Measurements from ENCODE around the gene CNPPD1.

Gene CNPPD1

GRCh38 chr2:219131744-219132143, 45.0 kb downstream of the CNPPD1 start:
- Histone ChIP-seq H3K36me3 (ENCODE audit: control insufficient read depth in 5 of 5, insufficient read depth in 5 of 5, low read length in 5 of 5) (peaks cover 0 to 5% (median 2%) of the 10 kb centered on the region in 5 donors), H3K4me3 (ENCODE audit: low read depth in 1 of 5, low read length in 5 of 5) (no peak overlapping the region), H3K9me3 (ENCODE audit: control insufficient read depth in 5 of 5, low read length in 5 of 5) (no peaks in the 10 kb centered on the region), H3K27ac (ENCODE audit: low read depth, low read length) (no peak overlapping the region), H3K27me3 (ENCODE audit: control insufficient read depth in 5 of 5, insufficient read depth in 4 of 5, low read length in 5 of 5) (no peaks in the 10 kb centered on the region), H3K4me1 (ENCODE audit: control insufficient read depth in 5 of 5, insufficient read depth in 5 of 5, low read length in 5 of 5) (peaks cover 0 to 12% (median 8%) of the 10 kb centered on the region in 5 donors), H3K9ac (ENCODE audit: low read length in 5 of 5) (no peak overlapping the region)

- Histone ChIP-seq H3K36me3 (ENCODE audit: control insufficient read depth in 5 of 5, insufficient read depth in 5 of 5, low read length in 5 of 5) (peaks cover 0 to 5% (median 2%) of the 10 kb centered on the region in 5 donors), H3K9me3 (ENCODE audit: control insufficient read depth in 5 of 5, low read length in 5 of 5) (no peaks in the 10 kb centered on the region), H3K27ac (ENCODE audit: low read depth, low read length) (no peak overlapping the region), H3K9ac (ENCODE audit: low read length in 5 of 5) (no peak overlapping the region), H3K27me3 (ENCODE audit: control insufficient read depth in 5 of 5, insufficient read depth in 4 of 5, low read length in 5 of 5) (no peaks in the 10 kb centered on the region), H3K4me3 (ENCODE audit: low read depth in 1 of 5, low read length in 5 of 5) (no peak overlapping the region), H3K4me1 (ENCODE audit: control insufficient read depth in 5 of 5, insufficient read depth in 5 of 5, low read length in 5 of 5) (peaks cover 0 to 12% (median 8%) of the 10 kb centered on the region in 5 donors)
Measured at GRCh38 chr2:219131327-219131726, 45.4 kb downstream of the CNPPD1 start.

GRCh38 chr2:219129589-219129988, 47.1 kb downstream of the CNPPD1 start:
- Histone ChIP-seq H3K9ac (ENCODE audit: low read length in 5 of 5) (no peak overlapping the region), H3K27ac (ENCODE audit: low read depth, low read length) (no peak overlapping the region), H3K9me3 (ENCODE audit: control insufficient read depth in 5 of 5, low read length in 5 of 5) (no peaks in the 10 kb centered on the region), H3K27me3 (ENCODE audit: control insufficient read depth in 5 of 5, insufficient read depth in 4 of 5, low read length in 5 of 5) (no peaks in the 10 kb centered on the region), H3K36me3 (ENCODE audit: control insufficient read depth in 5 of 5, insufficient read depth in 5 of 5, low read length in 5 of 5) (peaks cover 0 to 5% (median 2%) of the 10 kb centered on the region in 5 donors), H3K4me3 (ENCODE audit: low read depth in 1 of 5, low read length in 5 of 5) (no peak overlapping the region), H3K4me1 (ENCODE audit: control insufficient read depth in 5 of 5, insufficient read depth in 5 of 5, low read length in 5 of 5) (peaks cover 0 to 22% (median 16%) of the 10 kb centered on the region in 5 donors)

- no peak overlapping the region for H3K4me3 ChIP-seq (ENCODE audit: low read depth in 1 of 5, low read length in 5 of 5)
- no peak overlapping the region for H3K9ac ChIP-seq (ENCODE audit: low read length in 5 of 5)
- no peak overlapping the region for H3K27ac ChIP-seq (ENCODE audit: low read depth, low read length)
- peaks cover 0 to 22% (median 16%) of the 10 kb centered on the region in 5 donors for H3K4me1 ChIP-seq (ENCODE audit: control insufficient read depth in 5 of 5, insufficient read depth in 5 of 5, low read length in 5 of 5)
- peaks cover 0 to 5% (median 2%) of the 10 kb centered on the region in 5 donors for H3K36me3 ChIP-seq (ENCODE audit: control insufficient read depth in 5 of 5, insufficient read depth in 5 of 5, low read length in 5 of 5)
- no peaks in the 10 kb centered on the region for H3K27me3 ChIP-seq (ENCODE audit: control insufficient read depth in 5 of 5, insufficient read depth in 4 of 5, low read length in 5 of 5)
- no peaks in the 10 kb centered on the region for H3K9me3 ChIP-seq (ENCODE audit: control insufficient read depth in 5 of 5, low read length in 5 of 5)
Measured at GRCh38 chr2:219128396-219128795, 48.3 kb downstream of the CNPPD1 start.

- H3K9me3 ChIP-seq (ENCODE audit: control insufficient read depth in 5 of 5, low read length in 5 of 5) = no peaks in the 10 kb centered on the region
- H3K27me3 ChIP-seq (ENCODE audit: control insufficient read depth in 5 of 5, insufficient read depth in 4 of 5, low read length in 5 of 5) = no peaks in the 10 kb centered on the region
- no peak overlapping the region for H3K4me3 ChIP-seq (ENCODE audit: low read depth in 1 of 5, low read length in 5 of 5)
- no peak overlapping the region for H3K27ac ChIP-seq (ENCODE audit: low read depth, low read length)
- H3K36me3 ChIP-seq (ENCODE audit: control insufficient read depth in 5 of 5, insufficient read depth in 5 of 5, low read length in 5 of 5) = peaks cover 0 to 4% (median 0%) of the 10 kb centered on the region in 5 donors
- peaks cover 0 to 22% (median 16%) of the 10 kb centered on the region in 5 donors for H3K4me1 ChIP-seq (ENCODE audit: control insufficient read depth in 5 of 5, insufficient read depth in 5 of 5, low read length in 5 of 5)
- H3K9ac ChIP-seq (ENCODE audit: low read length in 5 of 5) = no peak overlapping the region
Measured at GRCh38 chr2:219127037-219127635, 49.6 kb downstream of the CNPPD1 start.

- H3K36me3 ChIP-seq (ENCODE audit: control insufficient read depth in 5 of 5, insufficient read depth in 5 of 5, low read length in 5 of 5) = peaks cover 0 to 4% (median 0%) of the 10 kb centered on the region in 5 donors
- no peaks in the 10 kb centered on the region for H3K27me3 ChIP-seq (ENCODE audit: control insufficient read depth in 5 of 5, insufficient read depth in 4 of 5, low read length in 5 of 5)
- no peaks in the 10 kb centered on the region for H3K9me3 ChIP-seq (ENCODE audit: control insufficient read depth in 5 of 5, low read length in 5 of 5)
- peaks cover 0 to 22% (median 16%) of the 10 kb centered on the region in 5 donors for H3K4me1 ChIP-seq (ENCODE audit: control insufficient read depth in 5 of 5, insufficient read depth in 5 of 5, low read length in 5 of 5)
- no peak overlapping the region for H3K9ac ChIP-seq (ENCODE audit: low read length in 5 of 5)
- H3K27ac ChIP-seq (ENCODE audit: low read depth, low read length) = no peak overlapping the region
- H3K4me3 ChIP-seq (ENCODE audit: low read depth in 1 of 5, low read length in 5 of 5) = no peak overlapping the region
Measured at GRCh38 chr2:219126555-219126954, 50.2 kb downstream of the CNPPD1 start.

GRCh38 chr2:219125886-219126270, 50.8 kb downstream of the CNPPD1 start:
- no peaks in the 10 kb centered on the region for H3K9me3 ChIP-seq (ENCODE audit: control insufficient read depth in 5 of 5, low read length in 5 of 5)
- H3K27me3 ChIP-seq (ENCODE audit: control insufficient read depth in 5 of 5, insufficient read depth in 4 of 5, low read length in 5 of 5) = no peaks in the 10 kb centered on the region
- no peak overlapping the region for H3K4me3 ChIP-seq (ENCODE audit: low read depth in 1 of 5, low read length in 5 of 5)
- H3K4me1 ChIP-seq (ENCODE audit: control insufficient read depth in 5 of 5, insufficient read depth in 5 of 5, low read length in 5 of 5) = peaks cover 0 to 22% (median 16%) of the 10 kb centered on the region in 5 donors
- peaks cover 0 to 4% (median 0%) of the 10 kb centered on the region in 5 donors for H3K36me3 ChIP-seq (ENCODE audit: control insufficient read depth in 5 of 5, insufficient read depth in 5 of 5, low read length in 5 of 5)
- peak overlapping the region in 1 of 5 donors; percentile 21 for H3K9ac ChIP-seq (ENCODE audit: low read length in 5 of 5)
- H3K27ac ChIP-seq (ENCODE audit: low read depth, low read length) = no peak overlapping the region

GRCh38 chr2:219125225-219125885, 51.4 kb downstream of the CNPPD1 start:
- Histone ChIP-seq H3K27ac (ENCODE audit: low read depth, low read length) (no peak overlapping the region), H3K27me3 (ENCODE audit: control insufficient read depth in 5 of 5, insufficient read depth in 4 of 5, low read length in 5 of 5) (no peaks in the 10 kb centered on the region)

GRCh38 chr2:219124381-219125110, 52.2 kb downstream of the CNPPD1 start:
- Histone ChIP-seq H3K9me3 (ENCODE audit: control insufficient read depth in 5 of 5, low read length in 5 of 5) (no peaks in the 10 kb centered on the region), H3K27me3 (ENCODE audit: control insufficient read depth in 5 of 5, insufficient read depth in 4 of 5, low read length in 5 of 5) (no peaks in the 10 kb centered on the region), H3K9ac (ENCODE audit: low read length in 5 of 5) (no peak overlapping the region), H3K36me3 (ENCODE audit: control insufficient read depth in 5 of 5, insufficient read depth in 5 of 5, low read length in 5 of 5) (no peaks in the 10 kb centered on the region), H3K4me1 (ENCODE audit: control insufficient read depth in 5 of 5, insufficient read depth in 5 of 5, low read length in 5 of 5) (peaks cover 0 to 22% (median 16%) of the 10 kb centered on the region in 5 donors), H3K27ac (ENCODE audit: low read depth, low read length) (no peak overlapping the region), H3K4me3 (ENCODE audit: low read depth in 1 of 5, low read length in 5 of 5) (no peak overlapping the region)

More at GRCh38 chr2:219125225-219125885, 51.4 kb downstream of the CNPPD1 start:
- no peak overlapping the region for H3K4me3 ChIP-seq (ENCODE audit: low read depth in 1 of 5, low read length in 5 of 5)
- peak overlapping the region in 1 of 5 donors; percentile 21 for H3K9ac ChIP-seq (ENCODE audit: low read length in 5 of 5)
- peaks cover 0 to under 1% (median 0%) of the 10 kb centered on the region in 5 donors for H3K36me3 ChIP-seq (ENCODE audit: control insufficient read depth in 5 of 5, insufficient read depth in 5 of 5, low read length in 5 of 5)
- no peaks in the 10 kb centered on the region for H3K9me3 ChIP-seq (ENCODE audit: control insufficient read depth in 5 of 5, low read length in 5 of 5)
- peaks cover 0 to 22% (median 16%) of the 10 kb centered on the region in 5 donors for H3K4me1 ChIP-seq (ENCODE audit: control insufficient read depth in 5 of 5, insufficient read depth in 5 of 5, low read length in 5 of 5)
